ENCODE data around the gene ABCD1.

GRCh38 chrX:153763298-153763932, 38.8 kb downstream of the ABCD1 start:
- TF ChIP-seq CTCF (IDR thresholded peaks at IDR 0.05; ENCODE audit: poor library complexity) (no peak), EZH2phosphoT487 (IDR thresholded peaks at IDR 0.05; ENCODE audit: low read depth, severe bottlenecking, unreplicated experiment) (no peak)

All from hepatocyte (in vitro differentiated cells).